ENCODE measurements around the gene FRMD3. TPM values are rescaled to one million over a fixed set of nuclear protein-coding genes. Genes with fewer than 3 reads are reported as not detected.

The FRMD3 gene
- total and polyA plus RNA-seq, 2 donors (not counting 3 experiments of a cell fraction or from before 2014, with no cell fraction given), result 3.0 to 6.1 TPM

- Histone ChIP-seq H3K79me2 (ENCODE audit: control insufficient read depth, insufficient read depth, low read length) (no peaks in the 10 kb centered on the region), H3K4me3 (replicated peaks in 1 of 3; ENCODE audit: insufficient read depth in 1 of 3, low read depth in 1 of 3, low read length in 3 of 3) (no peak overlapping the region), H4K20me1 (replicated peaks; ENCODE audit: control insufficient read depth, extremely low read depth, insufficient read depth, low read length) (no peaks in the 10 kb centered on the region), H3K4me1 (ENCODE audit: control insufficient read depth, extremely low read depth, insufficient read depth, low read length) (peaks cover 5% of the 10 kb centered on the region), H3K9me3 (replicated peaks; ENCODE audit: control insufficient read depth, insufficient read depth, low read length) (no peaks in the 10 kb centered on the region), H3K27me3 (ENCODE audit: control insufficient read depth in 2 of 2, insufficient read depth in 2 of 2, low read length in 2 of 2) (no peaks in the 10 kb centered on the region), H3K4me2 (ENCODE audit: insufficient read depth, low read length) (no peak overlapping the region), H3K9me1 (replicated peaks; ENCODE audit: control insufficient read depth, extremely low read depth, insufficient read depth, low read length) (no peaks in the 10 kb centered on the region), H3K27ac (ENCODE audit: insufficient read depth, low read depth, low read length) (no peak overlapping the region), H3K36me3 (ENCODE audit: control insufficient read depth in 2 of 2, extremely low read depth in 1 of 2, insufficient read depth in 2 of 2, low read length in 2 of 2) (no peaks in the 10 kb centered on the region), H3K9ac (replicated peaks; ENCODE audit: extremely low read depth, insufficient read depth, low read length) (no peak overlapping the region), H2AFZ (ENCODE audit: low read depth, low read length) (no peak overlapping the region)
- DNase-seq (ENCODE audit: low read depth, low spot score), result no peak
- intact Hi-C loops (cut with micrococcal nuclease) (no loop called here), dilution Hi-C loops (cut with MboI; ENCODE audit: extremely low pct_ligation_motif_present, low sequenced_read_pairs) (no loop called here)
- no peak for FAIRE-seq
- TF ChIP-seq EZH2 (IDR thresholded peaks at IDR 0.05; ENCODE audit: borderline replicate concordance, low read depth, low read length, severe bottlenecking) (no peak), FOS (IDR thresholded peaks at IDR 0.05; ENCODE audit: borderline replicate concordance, insufficient read depth, low read length) (no peak), MYC (IDR thresholded peaks at IDR 0.05; ENCODE audit: low read depth, low read length) (no peak), JUN (IDR thresholded peaks at IDR 0.05; ENCODE audit: borderline replicate concordance, insufficient read depth, insufficient read length, low read depth) (no peak), POLR2AphosphoS5 (IDR thresholded peaks at IDR 0.05; ENCODE audit: insufficient read depth, low read depth, low read length) (no peak), CTCF (IDR thresholded peaks at IDR 0.05; ENCODE audit: extremely low read depth in 1 of 2, insufficient read depth in 1 of 2, low read depth in 1 of 2, low read length in 2 of 2) (no peak), POLR2A (IDR thresholded peaks at IDR 0.05; ENCODE audit: low read depth, low read length) (no peak), GATA2 (IDR thresholded peaks at IDR 0.05; ENCODE audit: insufficient read depth, insufficient read length, low read depth, low read length) (no peak), MAX (IDR thresholded peaks at IDR 0.05; ENCODE audit: insufficient read depth, insufficient read length) (no peak)
- ChIA-PET CTCF (no interaction called here), POLR2A (no interaction called here)
- BruUV-seq (replicated peaks), result no TSS peak
Measured at GRCh38 chr9:83473488-83473971, 64.7 kb downstream of the FRMD3 start.

Data from endothelial cell of umbilical vein (primary cell).